Ascending aorta (tissue), 2 donors: Measurements from ENCODE around the gene MRPS31. TPM values are rescaled to one million over a fixed set of nuclear protein-coding genes. Genes with fewer than 3 reads are reported as not detected.
"Not testable (repeated sequence)": the region's sequence is repeated elsewhere in the genome, so short reads cannot be mapped to it uniquely, and the experiment has no call there.

Experiments used
- DNase-seq, 2 donors: peaks; one replicate each; pipeline ENCODE4 v3.0.0-alpha.2; 2019; ENCODE audit warnings: low spot score in 2 of 2
- H3K27ac ChIP-seq, 2 donors: fragments of 200-600 bp; sonication (generic); one replicate each; pipeline ENCODE4 v1.5.1; 2016 to 2017; ENCODE audit warnings: mild to moderate bottlenecking in 1 of 2
- H3K27me3 ChIP-seq: fragments of 200-600 bp; sonication (generic); one replicate; pipeline ENCODE4 v1.5.1; 2017
- H3K36me3 ChIP-seq, 2 donors: fragments of 200-600 bp; sonication (generic); one replicate each; pipeline ENCODE4 v1.5.1; 2016
- H3K4me1 ChIP-seq, 2 donors: fragments of 200-600 bp; sonication (generic); one replicate each; pipeline ENCODE4 v1.5.1; 2016 to 2017; ENCODE audit warnings: mild to moderate bottlenecking in 1 of 2
- H3K4me3 ChIP-seq, 2 donors: fragments of 200-600 bp; sonication (generic); one replicate each; pipeline ENCODE4 v1.5.1; 2016 to 2017; ENCODE audit warnings: mild to moderate bottlenecking in 1 of 2
- H3K9me3 ChIP-seq, 2 donors: fragments of 200-600 bp; sonication (generic); one replicate each; pipeline ENCODE4 v1.5.1; 2016
- intact Hi-C: fragments of 100-400 bp; cut with DNase I; formaldehyde crosslinking; loops from one replicate; pipeline ENCODE4 v1.15.1; 2023
- total RNA-seq: library from RNA; depleted of rRNA; stranded (reverse); fragments of >200 nt; gene quantifications from one replicate; pipeline ENCODE4 v1.1.0, GENCODE V29; 2016
- TF ChIP-seq, protein P1 (sequence below), 3 experiments: fragments of 200-600 bp in 2 of 3; fragments of 450-650 bp in 1 of 3; sonication (generic) in 2 of 3; IDR thresholded peaks; one replicate each; pipeline ENCODE4 v1.5.1; 2016 to 2019; ENCODE audit warnings: antibody characterized with exemption in 3 of 3, mild to moderate bottlenecking in 1 of 3, moderate library complexity in 1 of 3

Gene MRPS31
- total RNA-seq, 1 donor from 2014 or later, result 22.8 TPM

DNA sequence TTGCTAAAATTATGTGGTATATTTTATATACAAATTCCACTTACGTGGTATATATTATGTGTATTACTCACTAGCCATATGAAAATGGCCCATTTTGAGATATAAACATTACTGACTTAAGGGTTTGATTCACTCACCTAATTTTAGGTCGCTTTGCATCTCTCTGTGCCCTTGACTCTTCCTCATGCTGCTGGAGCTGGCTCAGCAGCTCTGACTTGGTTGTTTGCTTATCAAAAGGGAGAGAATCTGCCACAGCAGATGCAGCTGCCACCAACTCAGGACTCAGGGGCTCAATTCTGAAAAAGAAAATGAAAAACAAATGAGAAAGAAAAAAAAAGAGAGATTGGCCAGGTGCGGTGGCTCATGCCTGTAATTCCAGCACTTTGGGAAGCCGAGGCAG is 12.2 kb downstream of the MRPS31 start:
- TF ChIP-seq, protein P1, sequence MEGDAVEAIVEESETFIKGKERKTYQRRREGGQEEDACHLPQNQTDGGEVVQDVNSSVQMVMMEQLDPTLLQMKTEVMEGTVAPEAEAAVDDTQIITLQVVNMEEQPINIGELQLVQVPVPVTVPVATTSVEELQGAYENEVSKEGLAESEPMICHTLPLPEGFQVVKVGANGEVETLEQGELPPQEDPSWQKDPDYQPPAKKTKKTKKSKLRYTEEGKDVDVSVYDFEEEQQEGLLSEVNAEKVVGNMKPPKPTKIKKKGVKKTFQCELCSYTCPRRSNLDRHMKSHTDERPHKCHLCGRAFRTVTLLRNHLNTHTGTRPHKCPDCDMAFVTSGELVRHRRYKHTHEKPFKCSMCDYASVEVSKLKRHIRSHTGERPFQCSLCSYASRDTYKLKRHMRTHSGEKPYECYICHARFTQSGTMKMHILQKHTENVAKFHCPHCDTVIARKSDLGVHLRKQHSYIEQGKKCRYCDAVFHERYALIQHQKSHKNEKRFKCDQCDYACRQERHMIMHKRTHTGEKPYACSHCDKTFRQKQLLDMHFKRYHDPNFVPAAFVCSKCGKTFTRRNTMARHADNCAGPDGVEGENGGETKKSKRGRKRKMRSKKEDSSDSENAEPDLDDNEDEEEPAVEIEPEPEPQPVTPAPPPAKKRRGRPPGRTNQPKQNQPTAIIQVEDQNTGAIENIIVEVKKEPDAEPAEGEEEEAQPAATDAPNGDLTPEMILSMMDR (IDR thresholded peaks at IDR 0.05), result no peak
- Histone ChIP-seq H3K27me3 (no peaks in the 10 kb centered on the region), H3K36me3 (peaks cover 15 to 57% of the 10 kb centered on the region in 2 donors), H3K9me3 (no peaks in the 10 kb centered on the region), H3K27ac (no peak overlapping the region), H3K4me1 (no peaks in the 10 kb centered on the region), H3K4me3 (no peak overlapping the region)
- DNase-seq, result no peak
- intact Hi-C loops, result no loop called here

GRCh38 chr13:40756042-40756441 is 14.9 kb downstream of the MRPS31 start:
- Histone ChIP-seq H3K4me3 (no peak overlapping the region), H3K36me3 (peaks cover 24 to 78% of the 10 kb centered on the region in 2 donors), H3K27me3 (no peaks in the 10 kb centered on the region), H3K27ac (no peak overlapping the region), H3K4me1 (no peaks in the 10 kb centered on the region), H3K9me3 (no peaks in the 10 kb centered on the region)
- TF ChIP-seq, protein P1 (IDR thresholded peaks at IDR 0.05), result no peak
- intact Hi-C loops, result no loop called here
- no peak for DNase-seq

DNA sequence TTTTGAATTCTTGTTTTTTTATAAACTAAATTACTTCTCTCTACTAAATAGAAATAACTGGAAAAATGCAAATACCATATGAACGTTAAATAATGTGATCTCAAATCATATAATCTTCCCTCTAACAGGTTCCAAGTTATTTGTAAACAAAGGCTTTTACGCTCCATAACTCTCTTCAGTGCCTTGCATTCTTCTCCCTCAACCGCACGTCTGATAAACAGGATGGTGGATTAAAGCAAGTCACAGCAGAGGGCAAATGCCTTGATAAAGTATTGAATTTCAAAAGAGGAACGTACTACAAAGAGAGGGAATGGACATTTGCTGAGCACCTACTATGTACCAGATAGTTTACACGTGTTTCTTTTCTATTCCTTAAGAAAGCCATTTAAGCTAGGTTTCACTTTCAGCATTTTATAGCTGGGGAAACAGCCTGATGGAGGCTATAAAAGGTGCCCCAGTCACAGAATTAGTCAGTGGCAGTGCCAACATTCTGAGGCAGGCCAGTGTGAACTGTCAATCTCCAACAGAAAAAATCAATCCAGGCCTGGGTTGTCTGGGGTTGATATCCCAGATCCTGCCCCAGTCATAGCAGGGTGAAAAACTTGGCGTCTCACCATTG is 15.8 kb downstream of the MRPS31 start:
- Histone ChIP-seq H3K9me3 (no peaks in the 10 kb centered on the region), H3K27me3 (no peaks in the 10 kb centered on the region), H3K4me3 (no peak overlapping the region), H3K36me3 (peaks cover 24 to 77% of the 10 kb centered on the region in 2 donors), H3K27ac (no peak overlapping the region), H3K4me1 (no peaks in the 10 kb centered on the region)
- intact Hi-C loops, result no loop called here
- TF ChIP-seq, protein P1 (IDR thresholded peaks at IDR 0.05), result no peak
- DNase-seq, result no peak

DNA sequence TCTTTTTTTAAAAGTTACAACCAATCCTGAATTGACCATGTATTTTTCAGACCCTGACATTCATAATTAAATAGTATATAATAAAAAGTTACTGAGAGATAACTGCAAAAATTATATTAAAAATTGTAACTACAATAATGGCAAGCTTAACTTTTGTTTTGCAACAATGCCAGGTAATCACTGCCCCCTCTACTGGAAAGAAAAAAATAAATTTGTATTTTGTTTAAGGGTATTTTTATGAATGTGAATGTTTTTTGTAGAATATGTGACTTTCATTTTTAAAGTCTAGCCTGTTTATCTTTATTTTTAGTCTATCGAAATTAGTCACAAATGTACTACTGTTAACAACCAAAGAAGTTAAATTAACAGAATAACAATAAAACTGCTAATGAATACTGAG is 21.7 kb downstream of the MRPS31 start:
- intact Hi-C loops, result no loop called here
- Histone ChIP-seq H3K4me3 (no peak overlapping the region), H3K27ac (no peak overlapping the region), H3K4me1 (no peaks in the 10 kb centered on the region), H3K27me3 (no peaks in the 10 kb centered on the region), H3K9me3 (no peaks in the 10 kb centered on the region), H3K36me3 (peaks cover 18 to 45% of the 10 kb centered on the region in 2 donors)
- no peak for DNase-seq
- TF ChIP-seq, protein P1 (IDR thresholded peaks at IDR 0.05), result no peak

DNA sequence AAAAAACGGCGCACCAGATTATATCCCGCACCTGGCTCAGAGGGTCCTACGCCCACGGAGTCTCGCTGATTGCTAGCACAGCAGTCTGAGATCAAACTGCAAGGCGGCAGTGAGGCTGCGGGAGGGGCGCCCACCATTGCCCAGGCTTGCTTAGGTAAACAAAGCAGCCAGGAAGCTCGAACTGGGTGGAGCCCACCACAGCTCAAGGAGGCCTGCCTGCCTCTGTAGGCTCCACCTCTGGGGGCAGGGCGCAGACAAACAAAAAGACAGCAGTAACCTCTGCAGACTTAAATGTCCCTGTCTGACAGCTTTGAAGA is 35.8 kb downstream of the MRPS31 start:
- H3K4me1 ChIP-seq, H3K9me3 ChIP-seq, H3K4me3 ChIP-seq, DNase-seq, intact Hi-C loops, H3K27me3 ChIP-seq, H3K27ac ChIP-seq: not testable (repeated sequence)
- peaks cover 0 to 15% of the 10 kb centered on the region in 2 donors for H3K36me3 ChIP-seq

- H3K4me3 ChIP-seq, intact Hi-C loops, H3K4me1 ChIP-seq, DNase-seq, H3K27ac ChIP-seq, H3K9me3 ChIP-seq, H3K27me3 ChIP-seq: not testable (repeated sequence)
- peaks cover 0 to 20% of the 10 kb centered on the region in 2 donors for H3K36me3 ChIP-seq
Measured at GRCh38 chr13:40734536-40735231, 36.3 kb downstream of the MRPS31 start.
